ENCODE results near the gene INO80B. TPM values are rescaled to one million over a fixed set of nuclear protein-coding genes. Genes with fewer than 3 reads are reported as not detected.

Gene INO80B
- total and polyA plus RNA-seq, 11 donors = 11.7 to 29.2 (median 22.6) TPM

GRCh38 chr2:74421221-74421870 is 33.5 kb upstream of the INO80B start, which contains the start of the genes C2orf81 and WDR54:
C2orf81 (minus strand) TSS chr2:74421619; CDS start chr2:74421560, 59 bp downstream.
WDR54 (plus strand) TSS chr2:74421730; CDS start chr2:74422154, 424 bp downstream.
- intact Hi-C loops (cut with DNase I) = no loop called here
- WGBS, 4 donors = 0 to 2% (median 1%) methylated on average over 29 to 57 of the region's 57 CpGs
- H3K9me3 ChIP-seq = no peaks in the 10 kb centered on the region
- TF ChIP-seq POLR2A (IDR thresholded peaks at IDR 0.05) (peak in 1 of 2 donors; percentile 55), CTCF (IDR thresholded peaks at IDR 0.05) (no peak)
- H3K4me1 ChIP-seq = peaks cover 0 to 33% (median 14%) of the 10 kb centered on the region in 12 donors
- DNase-seq = peak; percentile 88 to 94 (median 90)
- no peaks in the 10 kb centered on the region for H3K27me3 ChIP-seq
- peaks cover 0 to 18% (median 10%) of the 10 kb centered on the region in 9 donors for H3K36me3 ChIP-seq
- H3K27ac ChIP-seq = peak within 1 kb of the TSS in 10 of 12 donors; percentile 21 to 73 (median 47)
- H3K4me3 ChIP-seq = peak within 1 kb of the TSS; percentile 47 to 79 (median 66)
- ATAC-seq = peak; percentile 62 to 90 (median 89)

DNA sequence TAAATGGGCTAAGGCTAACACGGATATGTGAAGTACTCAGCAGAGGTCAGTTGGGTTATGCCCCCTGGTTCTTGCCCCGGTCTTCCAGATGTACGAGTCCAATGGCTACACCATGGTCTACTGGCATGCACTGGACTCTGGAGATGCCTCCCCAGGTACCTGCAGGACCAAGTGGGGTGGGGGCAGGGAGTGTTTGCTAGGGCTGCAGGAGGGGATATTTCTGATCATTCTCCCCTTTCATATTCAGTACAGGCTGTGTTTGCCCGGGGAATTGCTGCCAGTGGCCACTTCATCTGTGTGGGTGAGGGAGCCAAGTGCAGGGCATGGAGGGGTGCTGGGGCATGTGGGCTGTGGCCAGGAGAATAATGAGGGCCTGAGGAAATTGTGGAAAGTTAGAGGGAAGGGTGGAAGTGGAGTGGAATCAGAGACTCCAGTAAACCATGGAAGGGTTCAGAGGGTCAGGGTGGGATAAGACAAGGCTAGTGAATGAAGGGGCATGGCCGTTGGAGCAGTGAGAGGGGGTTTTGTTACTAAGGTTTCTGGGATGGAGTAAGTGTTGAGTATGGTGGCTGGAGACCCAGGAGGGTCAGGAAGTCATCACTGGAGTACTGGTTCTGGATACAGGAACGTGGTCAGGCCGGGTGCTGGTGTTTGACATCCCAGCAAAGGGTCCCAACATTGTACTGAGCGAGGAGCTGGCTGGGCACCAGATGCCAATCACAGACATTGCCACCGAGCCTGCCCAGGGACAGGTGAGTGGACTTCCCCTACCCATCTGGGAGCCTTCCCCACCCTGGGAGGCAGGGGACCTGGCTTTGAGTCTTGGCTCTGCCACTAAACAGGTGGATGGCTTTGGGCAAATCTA is 31.4 kb upstream of the INO80B start:
- intact Hi-C loops (cut with DNase I) = no loop called here
- no peaks in the 10 kb centered on the region for H3K9me3 ChIP-seq
- TF ChIP-seq CTCF (IDR thresholded peaks at IDR 0.05) (no peak), POLR2A (IDR thresholded peaks at IDR 0.05) (no peak)
- H3K27ac ChIP-seq = no peak overlapping the region
- H3K4me3 ChIP-seq = no peak overlapping the region
- DNase-seq (no peak), ATAC-seq (no peak)
- no peaks in the 10 kb centered on the region for H3K27me3 ChIP-seq
- 76 to 85% (median 78%) methylated on average over 8 to 9 of the region's 9 CpGs for WGBS, 4 donors
- H3K36me3 ChIP-seq = peaks cover 0 to 38% (median 29%) of the 10 kb centered on the region in 9 donors
- H3K4me1 ChIP-seq = peaks cover 0 to 31% (median 12%) of the 10 kb centered on the region in 12 donors

DNA sequence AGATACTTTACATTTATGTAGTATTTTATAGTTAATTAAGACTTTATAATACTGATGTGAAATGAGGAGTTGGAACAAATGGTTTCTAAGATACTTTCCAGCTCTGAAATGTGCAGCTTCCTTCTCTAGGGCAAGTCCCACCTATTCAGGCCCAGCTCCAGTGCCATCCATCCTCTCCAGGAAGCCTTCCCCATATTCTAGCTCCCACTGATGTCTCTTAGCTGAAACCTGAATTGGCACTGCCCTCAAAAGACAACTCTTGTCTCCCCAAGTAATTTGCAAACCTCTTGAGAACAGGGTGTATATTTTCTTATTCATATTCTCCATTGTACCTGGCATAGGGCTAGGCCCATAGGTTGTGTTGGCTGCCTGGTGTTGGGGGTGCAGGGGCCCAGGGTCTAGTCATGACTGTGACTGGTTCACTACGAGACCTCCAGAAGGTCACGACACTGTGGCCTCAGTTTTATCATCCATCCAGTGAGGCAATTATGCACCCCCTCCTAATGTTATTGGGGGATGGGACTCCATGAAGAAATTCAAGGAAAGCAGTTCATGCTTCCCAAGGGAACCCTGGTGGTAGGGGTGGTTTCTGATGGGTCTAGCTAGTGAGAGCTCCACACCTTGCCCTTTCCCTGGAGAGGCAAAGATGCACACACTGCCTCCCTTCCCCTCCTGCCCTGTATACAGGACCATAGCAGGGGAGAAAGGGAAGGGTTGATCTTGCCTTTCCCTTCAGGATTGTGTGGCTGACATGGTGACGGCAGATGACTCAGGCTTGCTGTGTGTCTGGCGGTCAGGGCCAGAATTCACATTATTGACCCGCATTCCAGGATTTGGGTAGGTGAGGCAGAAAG is 30.5 kb upstream of the INO80B start:
- Histone ChIP-seq H3K4me3 (no peak overlapping the region), H3K27me3 (no peaks in the 10 kb centered on the region), H3K9me3 (no peaks in the 10 kb centered on the region), H3K36me3 (peaks cover 0 to 47% (median 38%) of the 10 kb centered on the region in 9 donors), H3K27ac (no peak overlapping the region), H3K4me1 (peaks cover 0 to 22% (median 8%) of the 10 kb centered on the region in 12 donors)
- TF ChIP-seq POLR2A (IDR thresholded peaks at IDR 0.05) (no peak), CTCF (IDR thresholded peaks at IDR 0.05) (no peak)
- 78 to 83% (median 80%) methylated on average over 5 of the region's 5 CpGs for WGBS, 4 donors
- DNase-seq (no peak), ATAC-seq (no peak)
- intact Hi-C loops (cut with DNase I) = no loop called here
